B cell (primary cell): ENCODE data around the gene ZNF23. TPM values are rescaled to one million over a fixed set of nuclear protein-coding genes. Genes with fewer than 3 reads are reported as not detected.

Experiments
- ATAC-seq: fragments of 200-7000 bp; cut with Tn5 transposase; one replicate; pipeline ENCODE4 v1.10.0; 2021; ENCODE audit warnings: low read depth, mild to moderate bottlenecking, moderate number of reproducible peaks, moderate library complexity
- CTCF ChIA-PET: fragments of 350-600 bp; sonication (Branson Sonifier 250); formaldehyde crosslinking; loops from one replicate; lab custom pipeline; 2021; ENCODE audit warnings: antibody characterized with exemption, inconsistent platforms; lab: Charles Lee
- POLR2A ChIA-PET: fragments of 350-600 bp; sonication (Branson Sonifier 250); formaldehyde crosslinking; loops from one replicate; lab custom pipeline; 2021; ENCODE audit warnings: antibody characterized with exemption; lab: Charles Lee
- DNase-seq: peaks from one replicate; pipeline ENCODE4 v3.0.0; 2013
- H2AFZ ChIP-seq: 2 replicates; pipeline ENCODE4 v1.6.1; 2012; ENCODE audit warnings: mild to moderate bottlenecking, low read depth, low read length; ENCODE audit not compliant: insufficient read depth, poor library complexity, severe bottlenecking
- H3K27ac ChIP-seq, 2 donors: 1 replicate in 1 of 2; 2 replicates in 1 of 2; pipeline ENCODE4 v1.5.1; 2012 to 2013; ENCODE audit warnings: low read length in 2 of 2, mild to moderate bottlenecking in 2 of 2, moderate library complexity in 1 of 2
- H3K27me3 ChIP-seq, 4 experiments: fragments of 200-600 bp in 1 of 4; sonication (generic) in 1 of 4; replicated peaks in 1 of 4; 1 replicate in 2 of 4; 2 replicates in 2 of 4; pipeline versions ENCODE4 v1.6.1 to v1.7.0; 2013 to 2016; ENCODE audit warnings: low read length in 3 of 4, mild to moderate bottlenecking in 2 of 4, mixed read lengths in 1 of 4, moderate library complexity in 1 of 4; ENCODE audit not compliant: insufficient read depth in 4 of 4, control insufficient read depth in 3 of 4; ENCODE audit errors: control extremely low read depth in 1 of 4
- H3K36me3 ChIP-seq, 2 experiments: replicated peaks in 1 of 2; 1 replicate in 1 of 2; 2 replicates in 1 of 2; pipeline versions ENCODE4 v1.6.1 to v1.7.1; 2013; ENCODE audit warnings: low read length in 1 of 2; ENCODE audit not compliant: insufficient read depth in 2 of 2, control insufficient read depth in 1 of 2; ENCODE audit errors: control extremely low read depth in 1 of 2, extremely low read depth in 1 of 2
- H3K4me1 ChIP-seq, 2 donors: fragments of 200-600 bp in 1 of 2; sonication (generic) in 1 of 2; 1 replicate in 1 of 2; 2 replicates in 1 of 2; pipeline versions ENCODE4 v1.5.1 to v1.6.1; 2013 to 2017; ENCODE audit warnings: low read length in 2 of 2; ENCODE audit not compliant: control insufficient read depth in 2 of 2, insufficient read depth in 2 of 2
- H3K4me2 ChIP-seq: replicated peaks from 2 replicates; pipeline ENCODE3; 2012; ENCODE audit warnings: mild to moderate bottlenecking, low read depth, low read length; ENCODE audit not compliant: poor library complexity, severe bottlenecking
- H3K4me3 ChIP-seq, 5 experiments: fragments of 200-600 bp in 1 of 5; sonication (generic) in 1 of 5; 1 replicate in 3 of 5; 2 replicates in 2 of 5; pipeline versions ENCODE4 v1.5.1 to v1.7.0; 2011 to 2016; ENCODE audit warnings: low read length in 4 of 5, mild to moderate bottlenecking in 4 of 5, low read depth in 2 of 5, control low read depth in 1 of 5, moderate library complexity in 1 of 5; ENCODE audit not compliant: insufficient read depth in 1 of 5; ENCODE audit errors: control extremely low read depth in 1 of 5, extremely low read depth in 1 of 5
- H3K79me2 ChIP-seq: fragments of 200-600 bp; sonication (generic); one replicate; pipeline ENCODE4 v1.6.0; 2016; ENCODE audit warnings: low read length; ENCODE audit not compliant: control insufficient read depth, insufficient read depth
- H3K9ac ChIP-seq: fragments of 200-600 bp; sonication (generic); 2 replicates; pipeline ENCODE4 v1.6.1; 2017; ENCODE audit warnings: mild to moderate bottlenecking, low read length, moderate library complexity
- H3K9me3 ChIP-seq, 3 donors: one replicate each; pipeline versions ENCODE4 v1.6.1 to v1.7.1; 2013; ENCODE audit warnings: low read length in 2 of 3; ENCODE audit not compliant: control insufficient read depth in 2 of 3, insufficient read depth in 1 of 3; ENCODE audit errors: control extremely low read depth in 1 of 3
- H4K20me1 ChIP-seq: 2 replicates; pipeline ENCODE4 v1.6.0; 2012; ENCODE audit warnings: mild to moderate bottlenecking, low read length; ENCODE audit not compliant: insufficient read depth, control insufficient read depth, poor library complexity, severe bottlenecking
- H3K27ac Mint-ChIP-seq: one replicate; pipeline ENCODE4 v1.8.0; 2021; ENCODE audit warnings: mixed read lengths
- H3K27me3 Mint-ChIP-seq: one replicate; pipeline ENCODE4 v1.8.0; 2021; ENCODE audit warnings: mixed read lengths
- H3K4me1 Mint-ChIP-seq: one replicate; pipeline ENCODE4 v1.8.0; 2021; ENCODE audit warnings: mixed read lengths
- H3K4me3 Mint-ChIP-seq: one replicate; pipeline ENCODE4 v1.8.0; 2021; ENCODE audit warnings: mixed read lengths
- H3K9me3 Mint-ChIP-seq: one replicate; pipeline ENCODE4 v1.8.0; 2022; ENCODE audit warnings: mixed read lengths; ENCODE audit not compliant: insufficient read depth
- CTCF ChIP-seq: fragments of 200-600 bp; IDR thresholded peaks from one replicate; pipeline ENCODE4 v1.8.0; 2022; ENCODE audit warnings: antibody characterized with exemption, mild to moderate bottlenecking
- EZH2 ChIP-seq: IDR thresholded peaks from 2 replicates; pipeline ENCODE4 v1.6.1; 2012; ENCODE audit warnings: borderline replicate concordance, low read depth, mild to moderate bottlenecking, moderate library complexity, low read length; ENCODE audit not compliant: insufficient read depth, poor library complexity, severe bottlenecking
- WGBS: methylation state at CpG from one replicate; pipeline ENCODE4 v1.1.5; 2013; ENCODE audit warnings: missing lambda C conversion rate; ENCODE audit not compliant: insufficient coverage; 5-methylcytosine and 5-hydroxymethylcytosine counted together
- intact Hi-C: fragments of 100-400 bp; cut with micrococcal nuclease; formaldehyde crosslinking; loops from one replicate; pipeline ENCODE4 v1.10.0; 2022
- polyA plus RNA-seq: library from polyadenylated mRNA; depleted of rRNA; stranded (reverse); fragments of >200 nt; gene quantifications from 2 replicates; pipeline ENCODE4 v1.2.3, GENCODE V29; 2012
- total RNA-seq, 2 donors: library from RNA; stranded (reverse); fragments of 120-200 nt in 1 of 2; gene quantifications; 1 replicate in 1 of 2; 2 replicates in 1 of 2; pipeline versions ENCODE4 v1.2.3 to v1.2.4, GENCODE V29; 2013 to 2022

The ZNF23 gene
- total and polyA plus RNA-seq, 2 donors (not counting 1 experiment from before 2014, with no cell fraction given): 8.4 to 15.0 TPM

GRCh38 chr16:71501547-71501946, 39.5 kb upstream of the ZNF23 start:
- DNase-seq (no peak), ATAC-seq (no peak)
- no peak overlapping the region for H2AFZ ChIP-seq
- no peak overlapping the region for H3K27ac ChIP-seq
- Mint-ChIP-seq H3K4me1 (no peaks in the 10 kb centered on the region), H3K27me3 (peaks cover 16% of the 10 kb centered on the region), H3K27ac (no peak overlapping the region), H3K4me3 (no peak overlapping the region), H3K9me3 (no peaks in the 10 kb centered on the region)
- WGBS: no CpG with 5 or more reads among the region's 3 CpGs
- H3K9ac ChIP-seq: no peak overlapping the region
- intact Hi-C loops: no loop called here
- CTCF ChIA-PET: interaction anchor here (0.7 to 8.8 kb wide), 10 partner anchors 10 to 112 kb away, joined by 3 to 258 read pairs (median 12); partner anchors contain the start of genes ZNF19 and ZNF23
- no peak overlapping the region for H3K4me2 ChIP-seq
- no peaks in the 10 kb centered on the region for H3K79me2 ChIP-seq
- H3K4me3 ChIP-seq: no peak overlapping the region
- peaks cover 0 to 5% (median 1%) of the 10 kb centered on the region in 4 experiments for H3K27me3 ChIP-seq
- POLR2A ChIA-PET: no interaction called here
- H3K9me3 ChIP-seq: peaks cover 0 to 2% (median 0%) of the 10 kb centered on the region in 3 donors
- TF ChIP-seq EZH2 (no peak), CTCF (no peak)
- H4K20me1 ChIP-seq: no peaks in the 10 kb centered on the region
- no peaks in the 10 kb centered on the region for H3K36me3 ChIP-seq
- no peaks in the 10 kb centered on the region for H3K4me1 ChIP-seq

GRCh38 chr16:71500964-71501363, 38.9 kb upstream of the ZNF23 start:
- H3K4me3 ChIP-seq: no peak overlapping the region
- H3K9ac ChIP-seq: no peak overlapping the region
- no peak overlapping the region for H3K27ac Mint-ChIP-seq
- WGBS: no CpG with 5 or more reads among the region's 2 CpGs
- H3K79me2 ChIP-seq: no peaks in the 10 kb centered on the region
- no peaks in the 10 kb centered on the region for H3K9me3 Mint-ChIP-seq
- no peak for ATAC-seq
- intact Hi-C loops: loop anchor here (1.0 kb wide), 1 partner anchor 110 kb away; no protein-coding TSS in a partner anchor
- TF ChIP-seq EZH2 (no peak), CTCF (no peak)
- no peak overlapping the region for H3K4me2 ChIP-seq
- H2AFZ ChIP-seq: no peak overlapping the region
- peaks cover 16% of the 10 kb centered on the region for H3K27me3 Mint-ChIP-seq
- no peak overlapping the region for H3K27ac ChIP-seq
- no peaks in the 10 kb centered on the region for H4K20me1 ChIP-seq
- H3K9me3 ChIP-seq: peaks cover 0 to 2% (median 0%) of the 10 kb centered on the region in 3 donors
- no peak overlapping the region for H3K4me3 Mint-ChIP-seq
- H3K27me3 ChIP-seq: peaks cover 0 to 5% (median 1%) of the 10 kb centered on the region in 4 experiments
- no peaks in the 10 kb centered on the region for H3K36me3 ChIP-seq
- no peaks in the 10 kb centered on the region for H3K4me1 Mint-ChIP-seq
- POLR2A ChIA-PET: no interaction called here
- no peaks in the 10 kb centered on the region for H3K4me1 ChIP-seq
- CTCF ChIA-PET: interaction anchor here (0.5 to 8.8 kb wide), 14 partner anchors 10 to 113 kb away, joined by 3 to 258 read pairs (median 6); partner anchors contain the start of genes CHST4, ZNF19 and ZNF23
- no peak for DNase-seq
